K562 (cell line): ENCODE measurements around the gene PAQR6. TPM values are rescaled to one million over a fixed set of nuclear protein-coding genes. Genes with fewer than 3 reads are reported as not detected.

Experiments
- ATAC-seq: fragments of 200-7000 bp; cut with Tn5 transposase; 3 replicates; pipeline ENCODE4 v1.9.1; 2020; ENCODE audit warnings: moderate library complexity
- BruUV-seq: library from RNA; stranded (reverse); fragments of 400-500 nt; replicated peaks from 2 replicates; lab custom pipeline; 2021; lab: Mats Ljungman, UMichigan
- CTCF ChIA-PET: fragments of 300-600 bp; formaldehyde crosslinking; extraction: SDS; loops from one replicate; lab custom pipeline; 2021; ENCODE audit warnings: low intra/inter-chr PET ratio; lab: Yijun Ruan, JAX
- POLR2A ChIA-PET: fragments of 300-600, 350-650 bp; sonication (Branson Sonifier 250); formaldehyde crosslinking; extraction: SDS; loops from one replicate; lab custom pipeline; 2021; ENCODE audit warnings: antibody characterized with exemption, inconsistent platforms; lab: Yijun Ruan, JAX
- DNase-seq, 4 experiments: peaks; one replicate each; pipeline versions ENCODE4 v3.0.0 to v3.0.0-alpha.2; 2011 to 2018; ENCODE audit warnings: low spot score in 3 of 4, mixed read lengths in 3 of 4; ENCODE audit errors: extremely low read depth in 1 of 4
- FAIRE-seq: peaks from 2 replicates; lab custom pipeline; 2011; peaks lifted over from hg19 to GRCh38; lab: Jason Lieb, UNC
- H2AFZ ChIP-seq: 2 replicates; pipeline ENCODE4 v1.6.0; 2011; ENCODE audit warnings: low read depth, low read length, control low read depth, inconsistent platforms
- H3K27ac ChIP-seq: fragments of 200-600 bp; 3 replicates; pipeline ENCODE4 v1.8.0; 2011; ENCODE audit warnings: low read depth, mild to moderate bottlenecking, control low read depth, inconsistent platforms, low read length, moderate library complexity, mixed read lengths; ENCODE audit errors: extremely low read depth
- H3K27me3 ChIP-seq, 2 experiments: fragments of 300-600 bp in 1 of 2; 2 replicates in 1 of 2; 3 replicates in 1 of 2; pipeline versions ENCODE4 v1.6.0 to v1.8.0; 2011; ENCODE audit warnings: inconsistent platforms in 2 of 2, low read length in 2 of 2, mild to moderate bottlenecking in 1 of 2, mixed read lengths in 1 of 2, moderate library complexity in 1 of 2; ENCODE audit not compliant: control insufficient read depth in 2 of 2, insufficient read depth in 2 of 2
- H3K36me3 ChIP-seq: fragments of 300-600 bp; 3 replicates; pipeline ENCODE4 v1.8.0; 2011; ENCODE audit warnings: mild to moderate bottlenecking, low read length, inconsistent platforms; ENCODE audit not compliant: control insufficient read depth, insufficient read depth
- H3K4me1 ChIP-seq, 2 experiments: fragments of 200-600 bp in 1 of 2; replicated peaks in 1 of 2; 2 replicates in 1 of 2; 3 replicates in 1 of 2; pipeline versions ENCODE4 v1.5.1 to v1.8.0; 2011; ENCODE audit warnings: inconsistent platforms in 2 of 2, low read length in 2 of 2, mild to moderate bottlenecking in 1 of 2, mixed read lengths in 1 of 2, moderate library complexity in 1 of 2; ENCODE audit not compliant: control insufficient read depth in 2 of 2, insufficient read depth in 2 of 2
- H3K4me2 ChIP-seq: 2 replicates; pipeline ENCODE4 v1.6.1; 2011; ENCODE audit warnings: low read length, control low read depth, inconsistent platforms, mixed read lengths; ENCODE audit not compliant: insufficient read depth
- H3K4me3 ChIP-seq: fragments of 200-600 bp; sonication (generic), shearing (Covaris generic); 2 replicates; pipeline ENCODE4 v1.5.1; 2016; ENCODE audit warnings: control low read depth, inconsistent platforms
- H3K79me2 ChIP-seq: fragments of 200-600 bp; 3 replicates; pipeline ENCODE4 v1.8.0; 2011; ENCODE audit warnings: low read length, inconsistent platforms; ENCODE audit not compliant: control insufficient read depth, insufficient read depth
- H3K9ac ChIP-seq, 2 experiments: 2 replicates each; pipeline versions ENCODE4 v1.6.0 to v1.6.1; 2011; ENCODE audit warnings: low read depth in 2 of 2, low read length in 2 of 2, control low read depth in 1 of 2, inconsistent platforms in 1 of 2, mild to moderate bottlenecking in 1 of 2, mixed read lengths in 1 of 2; ENCODE audit not compliant: insufficient read depth in 1 of 2
- H3K9me1 ChIP-seq: one replicate; pipeline ENCODE4 v1.6.0; 2011; ENCODE audit warnings: inconsistent platforms, mild to moderate bottlenecking, low read length, moderate library complexity; ENCODE audit not compliant: control insufficient read depth, insufficient read depth
- H3K9me3 ChIP-seq: replicated peaks from 2 replicates; pipeline ENCODE4 v1.5.1; 2011; ENCODE audit warnings: low read depth, low read length, inconsistent platforms; ENCODE audit not compliant: control insufficient read depth, insufficient read depth
- H4K20me1 ChIP-seq: replicated peaks from 2 replicates; pipeline ENCODE4 v1.6.1; 2011; ENCODE audit warnings: low read length, inconsistent platforms, mixed read lengths; ENCODE audit not compliant: control insufficient read depth, insufficient read depth
- CBX5 ChIP-seq: IDR thresholded peaks from 2 replicates; pipeline ENCODE4 v1.6.1; 2014; ENCODE audit warnings: low read depth, borderline replicate concordance
- FOXP4 ChIP-seq: sonication (generic); formaldehyde crosslinking; IDR thresholded peaks from 2 replicates; pipeline ENCODE4 v1.8.0; 2022; ENCODE audit warnings: mild to moderate bottlenecking, missing genetic modification reagents, borderline replicate concordance
- HNRNPH1 ChIP-seq: fragments of 200-400 bp; formaldehyde crosslinking; optimal IDR thresholded peaks from 2 replicates; pipeline ENCODE3; 2017; ENCODE audit warnings: low read depth, mild to moderate bottlenecking, low read length, moderate library complexity
- NFIC ChIP-seq: fragments of 450-650 bp; IDR thresholded peaks from 2 replicates; pipeline ENCODE4 v1.6.1; 2017; ENCODE audit warnings: mild to moderate bottlenecking, inconsistent platforms
- POLR2G ChIP-seq: fragments of 200-400 bp; formaldehyde crosslinking; IDR thresholded peaks from 2 replicates; pipeline ENCODE4 v1.6.1; 2017; ENCODE audit warnings: low read depth, mild to moderate bottlenecking, antibody characterized with exemption, low read length, moderate library complexity
- TEAD4 ChIP-seq, 2 experiments: sonication (generic) in 1 of 2; formaldehyde crosslinking in 1 of 2; IDR thresholded peaks; 2 replicates each; pipeline versions ENCODE4 v1.6.1 to v1.8.0; 2012 to 2022; ENCODE audit warnings: borderline replicate concordance in 1 of 2, inconsistent platforms in 1 of 2, low read length in 1 of 2, mild to moderate bottlenecking in 1 of 2, missing genetic modification reagents in 1 of 2
- ZBTB5 ChIP-seq: fragments of 450-650 bp; IDR thresholded peaks from 2 replicates; pipeline ENCODE4 v1.6.1; 2017; ENCODE audit warnings: antibody characterized with exemption
- ZNF583 ChIP-seq: fragments of 250-450 bp; sonication (Bioruptor Pico); IDR thresholded peaks from 2 replicates; pipeline ENCODE4 v1.4.0; 2020
- WGBS: fragments of 100-300 bp; shearing (Covaris generic); methylation state at CpG from one replicate; pipeline ENCODE4 v1.1.6; 2016; ENCODE audit warnings: low coverage, mixed read lengths; ENCODE audit not compliant: insufficient coverage; ENCODE audit errors: missing lambda C conversion rate; 5-methylcytosine and 5-hydroxymethylcytosine counted together
- in situ Hi-C: fragments of 300-500 bp; cut with MboI; formaldehyde crosslinking; loops from 4 replicates; pipeline ENCODE4 v1.15.0; 2018; ENCODE audit warnings: inconsistent platforms, mixed read lengths
- intact Hi-C: fragments of 100-400 bp; cut with micrococcal nuclease; formaldehyde crosslinking; loops from 2 replicates; pipeline ENCODE4 v1.14.2; 2022
- polyA plus RNA-seq, 8 experiments: library from polyadenylated mRNA; depleted of rRNA in 4 of 8; stranded (reverse) in 5 of 8; unstranded in 3 of 8; fragments of >200 nt; fragmentation: Nextera tagmentation in 2 of 8; fragmentation: Illumina TruSeq in 1 of 8; extraction: Ambion mirVana in 2 of 8; extraction: Trizol in 1 of 8; gene quantifications; 2 replicates each; pipeline versions ENCODE4 v1.2.1 to v1.2.3, GENCODE V29; 2011 to 2014; ENCODE audit warnings: inconsistent platforms in 1 of 8, missing spikeins in 1 of 8
- total RNA-seq, 7 experiments: library from RNA; depleted of rRNA in 6 of 7; stranded (reverse); fragments of >200 nt in 6 of 7; fragmentation: Illumina TruSeq in 2 of 7; extraction: Trizol in 2 of 7; gene quantifications; 2 replicates each; pipeline versions ENCODE4 v1.2.1 to v1.2.3, GENCODE V29; 2011 to 2021; ENCODE audit warnings: low replicate concordance in 1 of 7
- TF ChIP-seq, protein P1 (sequence below): fragments of 250-450 bp; sonication (Bioruptor Pico); IDR thresholded peaks from 2 replicates; pipeline ENCODE4 v1.8.0; 2022; ENCODE audit warnings: inconsistent platforms, mild to moderate bottlenecking, moderate library complexity, borderline replicate concordance

PAQR6 gene
- total and polyA plus RNA-seq, 9 of the 15 experiments (the other 6 are each of a cell fraction or from before 2014, with no cell fraction given) = 0.07 to 1.8 (median 0.62) TPM

- Histone ChIP-seq H3K4me1 (peaks cover 6 to 10% of the 10 kb centered on the region in 2 experiments; a peak in 4 of 5 replicates), H3K9ac (peak overlapping the region in 1 of 2 experiments; percentile 40; a peak in 1 of 4 replicates), H3K27me3 (no peaks in the 10 kb centered on the region), H2AFZ (no peak overlapping the region), H3K27ac (no peak overlapping the region), H3K9me1 (no peaks in the 10 kb centered on the region), H3K9me3 (no peaks in the 10 kb centered on the region), H3K4me3 (no peak overlapping the region), H4K20me1 (no peaks in the 10 kb centered on the region), H3K4me2 (no peak overlapping the region), H3K79me2 (peaks cover 32% of the 10 kb centered on the region), H3K36me3 (peaks cover 27% of the 10 kb centered on the region)
- in situ Hi-C loops (no loop called here), intact Hi-C loops (no loop called here)
- TF ChIP-seq POLR2G (0 out of 2 replicates have a peak, but pooled peaks have one; percentile 20), TEAD4 (IDR thresholded peaks at IDR 0.05; ENCODE audit: low read length) (no peak), TEAD4 (CRISPR knock-in tag; IDR thresholded peaks at IDR 0.05; ENCODE audit: borderline replicate concordance) (no peak)
- no TSS peak for BruUV-seq
- FAIRE-seq = no peak
- ChIA-PET CTCF (no interaction called here), POLR2A (interaction anchor here (1.4 to 6.3 kb wide), 2 partner anchors 15 to 19 kb away, joined by 3 to 63 read pairs; no protein-coding TSS in a partner anchor)
- no peak for DNase-seq
- no peak for ATAC-seq
- 91% methylated on average over 13 of the region's 21 CpGs for WGBS
Measured at GRCh38 chr1:156285437-156285836, 37.6 kb upstream of the PAQR6 start.

GRCh38 chr1:156284757-156285156 is 36.9 kb upstream of the PAQR6 start:
- no peak for ATAC-seq
- TF ChIP-seq CBX5 (no peak), HNRNPH1 (no peak), NFIC (no peak), ZBTB5 (no peak), FOXP4 (CRISPR knock-in tag) (no peak), ZNF583 (no peak)
- TF ChIP-seq, protein P1, sequence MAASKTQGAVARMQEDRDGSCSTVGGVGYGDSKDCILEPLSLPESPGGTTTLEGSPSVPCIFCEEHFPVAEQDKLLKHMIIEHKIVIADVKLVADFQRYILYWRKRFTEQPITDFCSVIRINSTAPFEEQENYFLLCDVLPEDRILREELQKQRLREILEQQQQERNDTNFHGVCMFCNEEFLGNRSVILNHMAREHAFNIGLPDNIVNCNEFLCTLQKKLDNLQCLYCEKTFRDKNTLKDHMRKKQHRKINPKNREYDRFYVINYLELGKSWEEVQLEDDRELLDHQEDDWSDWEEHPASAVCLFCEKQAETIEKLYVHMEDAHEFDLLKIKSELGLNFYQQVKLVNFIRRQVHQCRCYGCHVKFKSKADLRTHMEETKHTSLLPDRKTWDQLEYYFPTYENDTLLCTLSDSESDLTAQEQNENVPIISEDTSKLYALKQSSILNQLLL (CRISPR knock-in tag) = no peak

More at GRCh38 chr1:156284757-156285156, 36.9 kb upstream of the PAQR6 start:
- Histone ChIP-seq H3K27ac (no peak overlapping the region), H3K27me3 (no peaks in the 10 kb centered on the region), H3K9me1 (no peaks in the 10 kb centered on the region), H3K9ac (peak overlapping the region in 1 of 2 experiments; percentile 67; a peak in 1 of 4 replicates), H3K36me3 (peaks cover 33% of the 10 kb centered on the region), H4K20me1 (peaks cover 6% of the 10 kb centered on the region; the same call in 1 of the 2 replicates), H3K4me3 (no peak overlapping the region), H3K9me3 (no peaks in the 10 kb centered on the region), H3K79me2 (peaks cover 39% of the 10 kb centered on the region), H3K4me2 (no peak overlapping the region), H2AFZ (no peak overlapping the region), H3K4me1 (peaks cover 6 to 10% of the 10 kb centered on the region in 2 experiments; a peak in 4 of 5 replicates)
- POLR2A ChIA-PET = interaction anchor here (0.6 to 6.3 kb wide), 5 partner anchors 11 to 157 kb away, joined by 3 to 63 read pairs (median 3); partner anchors contain the start of genes GLMP and VHLL
- no peak for DNase-seq
- no TSS peak for BruUV-seq
- CTCF ChIA-PET = no interaction called here
- no peak for FAIRE-seq
- in situ Hi-C loops = no loop called here
- WGBS = 57% methylated on average over 4 of the region's 4 CpGs
- intact Hi-C loops = no loop called here
